A549 (cell line): ENCODE data around the gene ACBD7. TPM values are rescaled to one million over a fixed set of nuclear protein-coding genes. Genes with fewer than 3 reads are reported as not detected.

Experiments
- ATAC-seq, 2 experiments: fragments of 200-7000 bp in 1 of 2; fragments of >200 bp in 1 of 2; cut with Nextera tagmentation in 1 of 2; cut with Tn5 transposase in 1 of 2; 3 replicates each; pipeline versions ENCODE4 v1.8.0 to v1.9.1; 2018 to 2020; ENCODE audit warnings: mild to moderate bottlenecking in 1 of 2, moderate library complexity in 1 of 2
- CTCF ChIA-PET: fragments of 300-600 bp; sonication (Branson Sonifier 250); formaldehyde crosslinking; extraction: SDS; loops from one replicate; lab custom pipeline; 2021; ENCODE audit warnings: antibody characterized with exemption, inconsistent platforms; lab: Yijun Ruan, JAX
- POLR2A ChIA-PET: fragments of 350-600 bp; formaldehyde crosslinking; extraction: SDS; loops from one replicate; lab custom pipeline; 2021; ENCODE audit warnings: antibody characterized with exemption, inconsistent platforms; lab: Yijun Ruan, JAX
- DNase-seq, 2 experiments: peaks; one replicate each; pipeline versions ENCODE4 v3.0.0 to v3.0.0-alpha.2; 2011 to 2016; ENCODE audit warnings: low read depth in 1 of 2, low spot score in 1 of 2
- FAIRE-seq: peaks from 2 replicates; lab custom pipeline; 2011; peaks lifted over from hg19 to GRCh38; lab: Jason Lieb, UNC
- H3K27ac ChIP-seq, 2 experiments: fragments of >200 bp; sonication (Bioruptor Twin); formaldehyde crosslinking; 3 replicates each; pipeline ENCODE4 v1.5.1; 2016 to 2017
- H3K4me1 ChIP-seq: fragments of >200 bp; sonication (Bioruptor Twin); formaldehyde crosslinking; 3 replicates; pipeline ENCODE4 v1.6.1; 2016
- H3K4me2 ChIP-seq: fragments of >200 bp; sonication (Bioruptor Twin); formaldehyde crosslinking; 3 replicates; pipeline ENCODE4 v1.6.1; 2016
- H3K4me3 ChIP-seq: fragments of >200 bp; sonication (Bioruptor Twin); formaldehyde crosslinking; 3 replicates; pipeline ENCODE4 v1.5.1; 2016
- H3K9me3 ChIP-seq: fragments of >200 bp; sonication (Bioruptor Twin); formaldehyde crosslinking; 3 replicates; pipeline ENCODE4 v1.6.1; 2016
- BCL3 ChIP-seq: fragments of >200 bp; sonication (Bioruptor Twin); formaldehyde crosslinking; IDR thresholded peaks from 3 replicates; pipeline ENCODE4 v1.6.1; 2016
- CEBPB ChIP-seq, 2 experiments: fragments of >200 bp in 1 of 2; sonication (Bioruptor Twin) in 1 of 2; formaldehyde crosslinking in 1 of 2; IDR thresholded peaks; 2 replicates each; pipeline ENCODE4 v1.6.1; 2012 to 2016
- E2F6 ChIP-seq: IDR thresholded peaks from 2 replicates; pipeline ENCODE4 v1.6.1; 2012; ENCODE audit warnings: low read depth, borderline replicate concordance
- EHMT2 ChIP-seq: fragments of 200-600 bp; sonication (generic); IDR thresholded peaks from 2 replicates; pipeline ENCODE4 v1.6.1; 2016; ENCODE audit warnings: antibody characterized with exemption, low read depth, mild to moderate bottlenecking, moderate library complexity
- FOSB ChIP-seq: fragments of 250-450 bp; sonication (Bioruptor Pico); IDR thresholded peaks from 2 replicates; pipeline ENCODE4 v1.5.0; 2020; ENCODE audit warnings: mild to moderate bottlenecking, moderate library complexity
- FOSL2 ChIP-seq, 2 experiments: fragments of 450-650 bp in 1 of 2; fragments of >200 bp in 1 of 2; sonication (Bioruptor Twin) in 1 of 2; formaldehyde crosslinking; IDR thresholded peaks; 2 replicates each; pipeline versions ENCODE4 v1.5.0 to v1.6.1; 2016 to 2020; ENCODE audit warnings: mild to moderate bottlenecking in 1 of 2, moderate library complexity in 1 of 2
- GATA3 ChIP-seq: IDR thresholded peaks from 2 replicates; pipeline ENCODE4 v1.6.1; 2012; ENCODE audit warnings: borderline replicate concordance
- HDAC2 ChIP-seq: fragments of 200-600 bp; sonication (generic); IDR thresholded peaks from 2 replicates; pipeline ENCODE4 v1.6.1; 2016
- HES2 ChIP-seq: fragments of >200 bp; sonication (Bioruptor Twin); formaldehyde crosslinking; IDR thresholded peaks from 2 replicates; pipeline ENCODE4 v1.6.1; 2016
- HOXA7 ChIP-seq: fragments of 250-450 bp; sonication (Bioruptor Pico); IDR thresholded peaks from 2 replicates; pipeline ENCODE4 v1.5.0; 2020; ENCODE audit warnings: mild to moderate bottlenecking, moderate library complexity
- HOXB13 ChIP-seq: fragments of 250-450 bp; sonication (Bioruptor Pico); IDR thresholded peaks from 2 replicates; pipeline ENCODE4 v1.5.0; 2020; ENCODE audit warnings: low read depth, mild to moderate bottlenecking, moderate library complexity
- JUN ChIP-seq, 2 experiments: fragments of >200 bp; sonication (Bioruptor Twin); formaldehyde crosslinking; IDR thresholded peaks; 2 replicates in 1 of 2; 3 replicates in 1 of 2; pipeline ENCODE4 v1.6.1; 2016 to 2017
- KDM1A ChIP-seq: fragments of 200-600 bp; sonication (generic); IDR thresholded peaks from 2 replicates; pipeline ENCODE4 v1.6.1; 2016; ENCODE audit warnings: low read depth, mild to moderate bottlenecking
- MAFK ChIP-seq: fragments of 450-650 bp; IDR thresholded peaks from 2 replicates; pipeline ENCODE4 v1.6.1; 2014; ENCODE audit not compliant: partially characterized antibody
- MAX ChIP-seq: IDR thresholded peaks from 2 replicates; pipeline ENCODE4 v1.6.1; 2012
- MAZ ChIP-seq: fragments of 150-350 bp; IDR thresholded peaks from 2 replicates; pipeline ENCODE4 v1.6.1; 2014; ENCODE audit warnings: antibody characterized with exemption, low read depth, low read length, borderline replicate concordance
- MYC ChIP-seq: IDR thresholded peaks from 2 replicates; pipeline ENCODE4 v1.6.1; 2012; ENCODE audit warnings: mild to moderate bottlenecking, inconsistent platforms, low read length, improper control_type of control experiment, borderline replicate concordance
- NFE2L2 ChIP-seq: fragments of 150-350 bp; conservative IDR thresholded peaks from 2 replicates; pipeline ENCODE4 v1.6.1; 2014; ENCODE audit warnings: low read length
- NPAS2 ChIP-seq: fragments of 250-450 bp; sonication (Bioruptor Pico); IDR thresholded peaks from 2 replicates; pipeline ENCODE4 v1.8.0; 2022; ENCODE audit warnings: mild to moderate bottlenecking, moderate library complexity, borderline replicate concordance
- PBX3 ChIP-seq: IDR thresholded peaks from 2 replicates; pipeline ENCODE4 v1.6.1; 2012
- PHF8 ChIP-seq: fragments of 200-600 bp; sonication (generic); IDR thresholded peaks from 2 replicates; pipeline ENCODE4 v1.6.1; 2016; ENCODE audit warnings: low read depth, mild to moderate bottlenecking, antibody characterized with exemption, moderate library complexity, borderline replicate concordance
- POLR2AphosphoS2 ChIP-seq: conservative IDR thresholded peaks from 2 replicates; pipeline ENCODE4 v1.6.1; 2012; ENCODE audit warnings: low read length, improper control_type of control experiment, inconsistent platforms
- RARB ChIP-seq: fragments of 250-450 bp; sonication (Bioruptor Pico); IDR thresholded peaks from 2 replicates; pipeline ENCODE4 v1.8.0; 2021; ENCODE audit warnings: mild to moderate bottlenecking, moderate library complexity
- RFX5 ChIP-seq: fragments of 450-650 bp; IDR thresholded peaks from 2 replicates; pipeline ENCODE4 v1.7.1; 2014; ENCODE audit warnings: antibody characterized with exemption, mild to moderate bottlenecking, moderate library complexity
- SMC3 ChIP-seq: fragments of >200 bp; sonication (Bioruptor Twin); formaldehyde crosslinking; IDR thresholded peaks from 3 replicates; pipeline ENCODE4 v1.6.1; 2018; ENCODE audit warnings: inconsistent platforms
- USF2 ChIP-seq: fragments of 450-650 bp; IDR thresholded peaks from 2 replicates; pipeline ENCODE4 v1.6.1; 2014; ENCODE audit warnings: antibody characterized with exemption
- ZC3H11A ChIP-seq: fragments of 450-650 bp; IDR thresholded peaks from 2 replicates; pipeline ENCODE4 v1.6.1; 2014; ENCODE audit warnings: antibody characterized with exemption, mild to moderate bottlenecking
- ZFP36 ChIP-seq: fragments of 450-650 bp; IDR thresholded peaks from 2 replicates; pipeline ENCODE4 v1.6.1; 2014; ENCODE audit warnings: borderline replicate concordance; ENCODE audit not compliant: partially characterized antibody
- WGBS: methylation state at CpG from one replicate; pipeline ENCODE4 v1.1.6; 2017; ENCODE audit errors: missing lambda C conversion rate; 5-methylcytosine and 5-hydroxymethylcytosine counted together
- polyA plus RNA-seq, 4 experiments: library from polyadenylated mRNA; depleted of rRNA in 3 of 4; stranded (reverse); fragments of >200 nt; fragmentation: RNase III in 1 of 4; extraction: RNeasy Plus Mini Kit Qiagen cat#74134 plus additional on column Dnase treatment in 1 of 4; gene quantifications; 2 replicates in 3 of 4; 3 replicates in 1 of 4; pipeline ENCODE4 v1.2.3, GENCODE V29; 2011 to 2017

Gene ACBD7
- polyA plus RNA-seq, 2 of the 4 experiments (the other 2 are of a cell fraction): 0.90 to 1.2 TPM

GRCh38 chr10:15122477-15123030, 34.0 kb upstream of the ACBD7 start:
- ATAC-seq: no peak
- Histone ChIP-seq H3K9me3 (no peaks in the 10 kb centered on the region), H3K4me2 (no peak overlapping the region), H3K4me1 (peaks cover 7% of the 10 kb centered on the region; the same call in 1 of the 3 replicates), H3K27ac (no peak overlapping the region), H3K4me3 (no peak overlapping the region)
- ChIA-PET CTCF (interaction anchor here (1.7 kb wide), 1 partner anchor 16 kb away, joined by 5 read pairs; no protein-coding TSS in a partner anchor), POLR2A (no interaction called here)
- no peak for TF ChIP-seq KDM1A
- no peak for TF ChIP-seq FOSL2 (IDR thresholded peaks at IDR 0.05)
- no peak for TF ChIP-seq FOSL2 (CRISPR knock-in tag; IDR thresholded peaks at IDR 0.05)
- no peak for TF ChIP-seq PBX3
- no peak for TF ChIP-seq JUN (IDR thresholded peaks at IDR 0.05)
- no peak for TF ChIP-seq HES2
- no peak for TF ChIP-seq EHMT2
- TF ChIP-seq MAFK: no peak
- TF ChIP-seq HOXB13 (CRISPR knock-in tag): no peak
- no peak for TF ChIP-seq RFX5
- no peak for TF ChIP-seq HDAC2
- no peak for TF ChIP-seq GATA3
- no peak for TF ChIP-seq NPAS2 (CRISPR knock-in tag)
- no peak for TF ChIP-seq E2F6
- no peak for TF ChIP-seq MYC
- TF ChIP-seq NFE2L2: no peak
- WGBS: 88% methylated on average over 9 of the region's 9 CpGs
- DNase-seq: no peak
- FAIRE-seq: no peak

- no peak overlapping the region for H3K4me3 ChIP-seq
- H3K9me3 ChIP-seq: no peaks in the 10 kb centered on the region
- FAIRE-seq (no peak), DNase-seq (no peak), ATAC-seq (no peak)
- 88% methylated on average over 1 of the region's 1 CpG for WGBS
- no peak for TF ChIP-seq POLR2AphosphoS2
- no peak for TF ChIP-seq PHF8
- no peak for TF ChIP-seq USF2
- no peak for TF ChIP-seq MAZ
- TF ChIP-seq FOSB (CRISPR knock-in tag): no peak
- ChIA-PET CTCF (interaction anchor here (1.3 to 1.7 kb wide), 2 partner anchors 10 to 15 kb away, joined by 4 to 5 read pairs; no protein-coding TSS in a partner anchor), POLR2A (no interaction called here)
- no peak overlapping the region for H3K4me2 ChIP-seq
- no peak overlapping the region for H3K27ac ChIP-seq
- peaks cover 7% of the 10 kb centered on the region; the same call in 1 of the 3 replicates for H3K4me1 ChIP-seq
Measured at GRCh38 chr10:15121707-15122106, 33.1 kb upstream of the ACBD7 start.

- no peak overlapping the region for H3K4me2 ChIP-seq
- 92% methylated on average over 5 of the region's 5 CpGs for WGBS
- ATAC-seq (no peak), DNase-seq (no peak), FAIRE-seq (no peak)
- H3K9me3 ChIP-seq: no peaks in the 10 kb centered on the region
- POLR2A ChIA-PET: no interaction called here
- peaks cover 7% of the 10 kb centered on the region; the same call in 1 of the 3 replicates for H3K4me1 ChIP-seq
- TF ChIP-seq RARB (CRISPR knock-in tag) (no peak), BCL3 (no peak), CEBPB (IDR thresholded peaks at IDR 0.05) (no peak), MAX (no peak), ZFP36 (no peak), HOXA7 (CRISPR knock-in tag) (no peak), SMC3 (no peak), ZC3H11A (no peak), RFX5 (no peak)
- H3K4me3 ChIP-seq: no peak overlapping the region
- no peak overlapping the region for H3K27ac ChIP-seq
- CTCF ChIA-PET: interaction anchor here (0.6 to 1.3 kb wide), 2 partner anchors 11 to 60 kb away, joined by 3 to 4 read pairs; no protein-coding TSS in a partner anchor
Measured at GRCh38 chr10:15120523-15120922, 31.9 kb upstream of the ACBD7 start.
